ENCODE results near the gene ZC2HC1C.

ZC2HC1C gene

DNA sequence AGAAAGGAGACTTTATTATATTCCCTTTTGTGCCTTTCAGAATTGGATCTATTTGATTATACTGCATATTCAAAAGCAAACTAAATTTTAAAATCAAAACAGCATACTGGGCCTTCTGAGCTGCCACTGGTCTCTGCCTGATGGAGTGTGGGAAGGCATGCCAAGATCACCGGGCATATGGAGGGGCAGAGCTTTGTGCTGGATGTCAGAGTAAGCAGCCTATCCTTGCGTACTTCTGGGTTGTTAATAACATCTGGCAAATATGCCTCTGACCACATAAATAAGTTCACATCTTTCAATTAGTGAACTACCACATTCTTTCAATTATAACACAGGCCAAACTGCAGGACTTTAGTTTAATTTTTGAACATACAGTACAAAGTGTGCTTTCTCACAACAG lies 36.5 kb upstream of the ZC2HC1C start:
- ChIA-PET POLR2A (no interaction called here), CTCF (interaction anchor here (0.7 kb wide), 1 partner anchor 171 kb away, joined by 3 read pairs; no protein-coding TSS in a partner anchor)
- 100% methylated on average over 2 of the region's 2 CpGs for WGBS (ENCODE audit: insufficient coverage)
- DNase-seq: no peak
- Histone ChIP-seq H3K36me3 (ENCODE audit: control insufficient read depth in 4 of 4, insufficient read depth in 4 of 4, low read length in 3 of 4) (peaks cover 11 to 66% (median 23%) of the 10 kb centered on the region in 4 experiments), H3K27ac (ENCODE audit: insufficient read depth in 1 of 2, low read depth in 1 of 2, low read length in 2 of 2, poor library complexity in 1 of 2, severe bottlenecking in 2 of 2) (no peak overlapping the region), H3K27me3 (replicated peaks in 2 of 5; ENCODE audit: control insufficient read depth in 4 of 5, insufficient read depth in 5 of 5, low read length in 4 of 5) (no peaks in the 10 kb centered on the region), H3K4me3 (ENCODE audit: control insufficient read depth in 1 of 7, extremely low read depth in 1 of 7, insufficient read depth in 4 of 7, low read depth in 2 of 7, low read length in 6 of 7) (no peak overlapping the region), H3K4me1 (ENCODE audit: control extremely low read depth in 1 of 4, control insufficient read depth in 4 of 4, insufficient read depth in 4 of 4, low read length in 3 of 4) (no peaks in the 10 kb centered on the region), H3K9me3 (ENCODE audit: control extremely low read depth in 1 of 5, control insufficient read depth in 4 of 5, insufficient read depth in 2 of 5, low read depth in 1 of 5, low read length in 4 of 5) (no peaks in the 10 kb centered on the region)

DNA sequence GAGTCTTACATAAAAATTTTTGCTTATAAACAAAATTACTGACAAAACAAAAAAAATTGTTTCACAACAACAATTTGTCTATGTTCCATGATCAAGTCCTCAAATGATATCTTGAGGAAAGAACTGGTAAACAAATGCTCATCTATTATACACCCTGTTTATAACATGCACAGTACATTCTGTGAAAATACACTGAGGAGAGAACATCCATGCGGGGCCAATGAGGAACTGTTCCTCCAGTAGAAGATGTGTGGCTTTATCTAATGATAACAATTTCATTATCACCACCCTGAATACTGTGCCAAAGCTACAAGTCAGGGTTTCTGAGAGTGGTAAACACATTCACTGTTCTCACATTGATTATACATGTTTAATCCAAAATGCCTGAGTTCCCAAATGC lies 28.9 kb upstream of the ZC2HC1C start:
- WGBS (ENCODE audit: insufficient coverage): no CpG with 5 or more reads among the region's 1 CpG
- H3K4me3 ChIP-seq (ENCODE audit: control insufficient read depth in 1 of 7, extremely low read depth in 1 of 7, insufficient read depth in 4 of 7, low read depth in 2 of 7, low read length in 6 of 7): no peak overlapping the region
- no peaks in the 10 kb centered on the region for H3K9me3 ChIP-seq (ENCODE audit: control extremely low read depth in 1 of 5, control insufficient read depth in 4 of 5, insufficient read depth in 2 of 5, low read depth in 1 of 5, low read length in 4 of 5)
- peaks cover 9 to 40% (median 19%) of the 10 kb centered on the region in 4 experiments for H3K36me3 ChIP-seq (ENCODE audit: control insufficient read depth in 4 of 4, insufficient read depth in 4 of 4, low read length in 3 of 4)
- H3K27ac ChIP-seq (ENCODE audit: insufficient read depth in 1 of 2, low read depth in 1 of 2, low read length in 2 of 2, poor library complexity in 1 of 2, severe bottlenecking in 2 of 2): no peak overlapping the region
- H3K4me1 ChIP-seq (ENCODE audit: control extremely low read depth in 1 of 4, control insufficient read depth in 4 of 4, insufficient read depth in 4 of 4, low read length in 3 of 4): peaks cover 0 to 22% (median 8%) of the 10 kb centered on the region in 4 experiments
- CTCF ChIA-PET: interaction anchor here (1.0 to 2.4 kb wide), 2 partner anchors 48 to 94 kb away, joined by 4 to 8 read pairs; no protein-coding TSS in a partner anchor
- POLR2A ChIA-PET: no interaction called here
- no peaks in the 10 kb centered on the region for H3K27me3 ChIP-seq (replicated peaks in 2 of 5; ENCODE audit: control insufficient read depth in 4 of 5, insufficient read depth in 5 of 5, low read length in 4 of 5)
- no peak for DNase-seq

DNA sequence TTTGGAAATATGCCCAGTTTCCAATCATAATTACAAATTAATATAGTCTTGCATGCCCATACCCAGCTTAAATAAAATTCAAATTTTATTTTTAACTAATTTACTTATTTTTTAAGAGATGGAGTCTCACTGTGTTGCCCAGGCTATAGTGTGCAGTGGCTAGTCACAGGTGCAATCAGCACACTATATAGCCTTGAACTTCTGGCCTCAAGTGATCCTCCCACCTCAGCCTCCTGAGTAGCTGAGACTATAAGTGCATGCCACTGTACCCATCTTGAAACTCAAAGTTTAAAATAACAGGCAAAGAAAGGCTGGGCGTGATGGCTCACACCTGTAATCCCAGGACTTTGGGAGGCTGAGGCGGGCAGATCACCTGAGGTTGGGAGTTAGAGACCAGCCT lies 28.5 kb upstream of the ZC2HC1C start:
- Histone ChIP-seq H3K4me1 (ENCODE audit: control extremely low read depth in 1 of 4, control insufficient read depth in 4 of 4, insufficient read depth in 4 of 4, low read length in 3 of 4) (peaks cover 0 to 25% (median 8%) of the 10 kb centered on the region in 4 experiments), H3K27me3 (replicated peaks in 2 of 5; ENCODE audit: control insufficient read depth in 4 of 5, insufficient read depth in 5 of 5, low read length in 4 of 5) (no peaks in the 10 kb centered on the region), H3K9me3 (ENCODE audit: control extremely low read depth in 1 of 5, control insufficient read depth in 4 of 5, insufficient read depth in 2 of 5, low read depth in 1 of 5, low read length in 4 of 5) (no peaks in the 10 kb centered on the region), H3K36me3 (ENCODE audit: control insufficient read depth in 4 of 4, insufficient read depth in 4 of 4, low read length in 3 of 4) (peaks cover 9 to 36% (median 15%) of the 10 kb centered on the region in 4 experiments), H3K27ac (ENCODE audit: insufficient read depth in 1 of 2, low read depth in 1 of 2, low read length in 2 of 2, poor library complexity in 1 of 2, severe bottlenecking in 2 of 2) (no peak overlapping the region), H3K4me3 (ENCODE audit: control insufficient read depth in 1 of 7, extremely low read depth in 1 of 7, insufficient read depth in 4 of 7, low read depth in 2 of 7, low read length in 6 of 7) (no peak overlapping the region)
- no peak for DNase-seq
- ChIA-PET CTCF (interaction anchor here (1.0 to 2.4 kb wide), 2 partner anchors 48 to 95 kb away, joined by 4 to 8 read pairs; no protein-coding TSS in a partner anchor), POLR2A (no interaction called here)
- WGBS (ENCODE audit: insufficient coverage): 100% methylated on average over 1 of the region's 2 CpGs

DNA sequence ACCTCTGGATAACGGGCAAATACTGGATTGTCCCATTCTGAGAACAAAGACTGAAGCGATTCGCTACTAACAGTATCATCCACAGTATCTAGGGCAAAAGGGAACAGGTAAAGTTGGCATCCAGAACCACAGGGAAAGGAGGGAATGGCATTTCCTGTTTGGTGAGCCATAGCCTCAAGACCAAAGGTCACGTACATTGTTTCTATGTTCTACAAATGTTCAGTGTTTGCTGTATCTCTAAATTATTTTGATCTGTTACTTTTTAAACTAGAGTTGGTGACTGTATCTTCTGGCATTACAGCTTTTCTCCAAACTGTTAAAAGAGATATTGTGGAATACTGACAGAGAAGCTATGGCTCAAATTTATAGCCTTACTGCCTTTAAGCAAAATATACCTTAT lies 27.8 kb upstream of the ZC2HC1C start:
- no peak overlapping the region for H3K27ac ChIP-seq (ENCODE audit: insufficient read depth in 1 of 2, low read depth in 1 of 2, low read length in 2 of 2, poor library complexity in 1 of 2, severe bottlenecking in 2 of 2)
- peaks cover 0 to 25% (median 8%) of the 10 kb centered on the region in 4 experiments for H3K4me1 ChIP-seq (ENCODE audit: control extremely low read depth in 1 of 4, control insufficient read depth in 4 of 4, insufficient read depth in 4 of 4, low read length in 3 of 4)
- no peak for DNase-seq
- H3K36me3 ChIP-seq (ENCODE audit: control insufficient read depth in 4 of 4, insufficient read depth in 4 of 4, low read length in 3 of 4): peaks cover 9 to 32% (median 13%) of the 10 kb centered on the region in 4 experiments
- H3K9me3 ChIP-seq (ENCODE audit: control extremely low read depth in 1 of 5, control insufficient read depth in 4 of 5, insufficient read depth in 2 of 5, low read depth in 1 of 5, low read length in 4 of 5): no peaks in the 10 kb centered on the region
- H3K4me3 ChIP-seq (ENCODE audit: control insufficient read depth in 1 of 7, extremely low read depth in 1 of 7, insufficient read depth in 4 of 7, low read depth in 2 of 7, low read length in 6 of 7): no peak overlapping the region
- CTCF ChIA-PET: interaction anchor here (0.8 to 2.4 kb wide), 5 partner anchors 15 to 47 kb away, joined by 3 to 8 read pairs (median 3); no protein-coding TSS in a partner anchor
- WGBS (ENCODE audit: insufficient coverage): 88% methylated on average over 4 of the region's 4 CpGs
- POLR2A ChIA-PET: no interaction called here
- H3K27me3 ChIP-seq (replicated peaks in 2 of 5; ENCODE audit: control insufficient read depth in 4 of 5, insufficient read depth in 5 of 5, low read length in 4 of 5): no peaks in the 10 kb centered on the region

DNA sequence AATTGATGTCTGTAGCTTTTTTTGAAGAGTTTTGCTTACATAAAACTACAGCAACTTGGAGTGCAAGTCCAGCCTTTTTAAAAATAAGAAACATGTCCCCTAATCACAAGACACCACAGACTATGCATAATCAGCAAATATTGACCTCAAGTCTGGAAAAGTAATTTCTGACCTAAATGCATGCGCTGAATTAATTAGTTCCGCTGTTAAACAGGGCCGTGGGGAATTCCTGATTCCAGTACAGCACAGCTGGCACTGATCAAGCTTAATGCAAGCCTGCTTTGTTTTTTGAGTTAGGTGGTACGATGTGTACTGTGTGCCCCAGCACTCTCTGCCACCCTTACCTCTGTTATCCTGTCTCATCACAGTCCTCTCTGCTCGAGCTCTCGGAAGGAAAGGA lies 27.4 kb upstream of the ZC2HC1C start:
- DNase-seq: no peak
- POLR2A ChIA-PET: no interaction called here
- no peaks in the 10 kb centered on the region for H3K27me3 ChIP-seq (replicated peaks in 2 of 5; ENCODE audit: control insufficient read depth in 4 of 5, insufficient read depth in 5 of 5, low read length in 4 of 5)
- peaks cover 8 to 30% (median 12%) of the 10 kb centered on the region in 4 experiments for H3K36me3 ChIP-seq (ENCODE audit: control insufficient read depth in 4 of 4, insufficient read depth in 4 of 4, low read length in 3 of 4)
- no peak overlapping the region for H3K27ac ChIP-seq (ENCODE audit: insufficient read depth in 1 of 2, low read depth in 1 of 2, low read length in 2 of 2, poor library complexity in 1 of 2, severe bottlenecking in 2 of 2)
- peaks cover 0 to 25% (median 8%) of the 10 kb centered on the region in 4 experiments for H3K4me1 ChIP-seq (ENCODE audit: control extremely low read depth in 1 of 4, control insufficient read depth in 4 of 4, insufficient read depth in 4 of 4, low read length in 3 of 4)
- no peak overlapping the region for H3K4me3 ChIP-seq (ENCODE audit: control insufficient read depth in 1 of 7, extremely low read depth in 1 of 7, insufficient read depth in 4 of 7, low read depth in 2 of 7, low read length in 6 of 7)
- no peaks in the 10 kb centered on the region for H3K9me3 ChIP-seq (ENCODE audit: control extremely low read depth in 1 of 5, control insufficient read depth in 4 of 5, insufficient read depth in 2 of 5, low read depth in 1 of 5, low read length in 4 of 5)
- CTCF ChIA-PET: interaction anchor here (0.8 to 2.4 kb wide), 5 partner anchors 15 to 46 kb away, joined by 3 to 8 read pairs (median 3); no protein-coding TSS in a partner anchor
- WGBS (ENCODE audit: insufficient coverage): 94% methylated on average over 3 of the region's 6 CpGs

DNA sequence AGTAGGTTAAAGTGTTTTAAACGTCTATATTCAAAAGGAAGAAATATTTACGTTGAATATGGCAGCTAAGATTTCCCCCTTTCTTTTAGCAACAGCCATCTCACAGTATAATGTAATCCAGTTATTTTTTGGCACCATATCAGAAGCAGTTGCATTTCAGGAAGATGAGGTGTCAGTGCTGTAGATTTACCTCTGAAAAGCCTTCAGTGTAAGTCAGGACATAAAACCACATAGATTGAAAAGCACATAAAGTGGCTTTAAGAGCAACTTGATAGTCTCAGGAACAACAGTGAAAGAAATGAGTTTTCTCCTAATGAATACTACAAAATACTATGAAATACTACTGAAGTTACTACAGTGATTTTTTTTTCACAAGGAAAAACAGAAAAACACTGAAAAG lies 25.1 kb upstream of the ZC2HC1C start:
- ChIA-PET POLR2A (interaction anchor here (1.5 kb wide), 1 partner anchor 83 kb away, joined by 3 read pairs; the partner anchor contains the start of gene NEK9), CTCF (interaction anchor here (1.1 to 1.3 kb wide), 4 partner anchors 19 to 47 kb away, joined by 3 to 9 read pairs (median 4); no protein-coding TSS in a partner anchor)
- peak; percentile 42 to 80 (median 67) for DNase-seq
- Histone ChIP-seq H3K27ac (ENCODE audit: insufficient read depth in 1 of 2, low read depth in 1 of 2, low read length in 2 of 2, poor library complexity in 1 of 2, severe bottlenecking in 2 of 2) (peak overlapping the region; percentile 56 to 70), H3K4me3 (ENCODE audit: control insufficient read depth in 1 of 7, extremely low read depth in 1 of 7, insufficient read depth in 4 of 7, low read depth in 2 of 7, low read length in 6 of 7) (peak overlapping the region in 1 of 7 experiments; percentile 35), H3K27me3 (replicated peaks in 2 of 5; ENCODE audit: control insufficient read depth in 4 of 5, insufficient read depth in 5 of 5, low read length in 4 of 5) (no peaks in the 10 kb centered on the region), H3K9me3 (ENCODE audit: control extremely low read depth in 1 of 5, control insufficient read depth in 4 of 5, insufficient read depth in 2 of 5, low read depth in 1 of 5, low read length in 4 of 5) (no peaks in the 10 kb centered on the region), H3K36me3 (ENCODE audit: control insufficient read depth in 4 of 4, insufficient read depth in 4 of 4, low read length in 3 of 4) (peaks cover 8 to 20% (median 12%) of the 10 kb centered on the region in 4 experiments), H3K4me1 (ENCODE audit: control extremely low read depth in 1 of 4, control insufficient read depth in 4 of 4, insufficient read depth in 4 of 4, low read length in 3 of 4) (peaks cover 0 to 25% (median 8%) of the 10 kb centered on the region in 4 experiments)
- no CpG with 5 or more reads among the region's 2 CpGs for WGBS (ENCODE audit: insufficient coverage)

DNA sequence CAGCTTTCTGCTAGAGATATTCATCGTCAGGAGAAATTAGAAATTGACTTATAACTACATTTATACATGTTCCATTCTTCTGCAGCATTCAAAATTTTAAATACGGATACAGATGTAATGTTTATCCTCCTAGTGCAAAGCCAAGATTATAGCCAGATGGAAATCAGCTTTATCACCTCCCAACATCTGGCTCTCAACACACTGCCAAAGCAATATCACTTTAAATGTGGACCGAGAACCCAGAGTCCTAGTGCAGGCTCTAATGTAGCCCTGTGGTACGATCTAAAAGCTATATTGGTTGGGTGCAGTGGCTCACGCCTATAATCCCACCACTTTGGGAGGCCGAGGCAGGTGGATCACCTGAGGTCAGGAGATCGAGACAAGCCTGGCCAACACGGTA lies 24.7 kb upstream of the ZC2HC1C start:
- Histone ChIP-seq H3K4me3 (ENCODE audit: control insufficient read depth in 1 of 7, extremely low read depth in 1 of 7, insufficient read depth in 4 of 7, low read depth in 2 of 7, low read length in 6 of 7) (peak overlapping the region in 2 of 7 experiments; percentile 13 to 35), H3K27me3 (replicated peaks in 2 of 5; ENCODE audit: control insufficient read depth in 4 of 5, insufficient read depth in 5 of 5, low read length in 4 of 5) (no peaks in the 10 kb centered on the region), H3K4me1 (ENCODE audit: control extremely low read depth in 1 of 4, control insufficient read depth in 4 of 4, insufficient read depth in 4 of 4, low read length in 3 of 4) (peaks cover 0 to 25% (median 8%) of the 10 kb centered on the region in 4 experiments), H3K9me3 (ENCODE audit: control extremely low read depth in 1 of 5, control insufficient read depth in 4 of 5, insufficient read depth in 2 of 5, low read depth in 1 of 5, low read length in 4 of 5) (no peaks in the 10 kb centered on the region), H3K36me3 (ENCODE audit: control insufficient read depth in 4 of 4, insufficient read depth in 4 of 4, low read length in 3 of 4) (peaks cover 8 to 20% (median 12%) of the 10 kb centered on the region in 4 experiments), H3K27ac (ENCODE audit: insufficient read depth in 1 of 2, low read depth in 1 of 2, low read length in 2 of 2, poor library complexity in 1 of 2, severe bottlenecking in 2 of 2) (peak overlapping the region; percentile 56 to 70)
- ChIA-PET CTCF (interaction anchor here (1.0 to 1.7 kb wide), 6 partner anchors 18 to 46 kb away, joined by 3 to 9 read pairs (median 4); partner anchors contain the start of gene EIF2B2), POLR2A (interaction anchor here (1.5 kb wide), 1 partner anchor 82 kb away, joined by 3 read pairs; the partner anchor contains the start of gene NEK9)
- WGBS (ENCODE audit: insufficient coverage): 45% methylated on average over 5 of the region's 8 CpGs
- peak; percentile 68 to 94 (median 88) for DNase-seq

All from common myeloid progenitor, CD34-positive (primary cell).